Measurements from ENCODE around the gene LMF1. TPM values are rescaled to one million over a fixed set of nuclear protein-coding genes. Genes with fewer than 3 reads are reported as not detected.

Gene LMF1
- total RNA-seq, 1 donor from 2014 or later = 26.9 TPM

- H3K27ac ChIP-seq = no peak overlapping the region
- TF ChIP-seq CTCF (IDR thresholded peaks at IDR 0.05) = no peak
- H3K9me3 ChIP-seq = no peaks in the 10 kb centered on the region
- H3K4me1 ChIP-seq = no peaks in the 10 kb centered on the region
- intact Hi-C loops (cut with DNase I) = no loop called here
- H3K4me3 ChIP-seq = no peak overlapping the region
- H3K36me3 ChIP-seq = no peaks in the 10 kb centered on the region
- no peak for DNase-seq (ENCODE audit: low spot score in 2 of 2)
- no peaks in the 10 kb centered on the region for H3K27me3 ChIP-seq
These were observed 122.1 kb downstream of the LMF1 start for GRCh38 chr16:848510-849253.

GRCh38 chr16:847681-848445 lies 122.9 kb downstream of the LMF1 start:
- Histone ChIP-seq H3K4me3 (no peak overlapping the region), H3K9me3 (no peaks in the 10 kb centered on the region), H3K27ac (no peak overlapping the region), H3K4me1 (no peaks in the 10 kb centered on the region), H3K27me3 (no peaks in the 10 kb centered on the region), H3K36me3 (no peaks in the 10 kb centered on the region)
- intact Hi-C loops (cut with DNase I) = no loop called here
- DNase-seq (ENCODE audit: low spot score in 2 of 2) = no peak
- no peak for TF ChIP-seq CTCF (IDR thresholded peaks at IDR 0.05)

GRCh38 chr16:847151-847550 lies 123.6 kb downstream of the LMF1 start:
- DNase-seq (ENCODE audit: low spot score in 2 of 2) = no peak
- intact Hi-C loops (cut with DNase I) = no loop called here
- no peak for TF ChIP-seq CTCF (IDR thresholded peaks at IDR 0.05)

GRCh38 chr16:845351-845745 lies 125.4 kb downstream of the LMF1 start:
- no peak for TF ChIP-seq CTCF (IDR thresholded peaks at IDR 0.05)
- Histone ChIP-seq H3K4me1 (no peaks in the 10 kb centered on the region), H3K27me3 (no peaks in the 10 kb centered on the region), H3K36me3 (no peaks in the 10 kb centered on the region), H3K4me3 (no peak overlapping the region), H3K9me3 (no peaks in the 10 kb centered on the region), H3K27ac (no peak overlapping the region)
- intact Hi-C loops (cut with DNase I) = no loop called here
- no peak for DNase-seq (ENCODE audit: low spot score in 2 of 2)

More at GRCh38 chr16:847151-847550, 123.6 kb downstream of the LMF1 start:
- no peaks in the 10 kb centered on the region for H3K9me3 ChIP-seq
- no peaks in the 10 kb centered on the region for H3K36me3 ChIP-seq
- no peaks in the 10 kb centered on the region for H3K4me1 ChIP-seq
- no peaks in the 10 kb centered on the region for H3K27me3 ChIP-seq
- no peak overlapping the region for H3K27ac ChIP-seq
- H3K4me3 ChIP-seq = no peak overlapping the region

GRCh38 chr16:844638-845350 lies 126.0 kb downstream of the LMF1 start:
- DNase-seq (ENCODE audit: low spot score in 2 of 2) = no peak
- Histone ChIP-seq H3K27ac (no peak overlapping the region), H3K36me3 (no peaks in the 10 kb centered on the region), H3K4me3 (no peak overlapping the region), H3K4me1 (no peaks in the 10 kb centered on the region), H3K27me3 (no peaks in the 10 kb centered on the region), H3K9me3 (no peaks in the 10 kb centered on the region)
- intact Hi-C loops (cut with DNase I) = no loop called here
- no peak for TF ChIP-seq CTCF (IDR thresholded peaks at IDR 0.05)

Measured in ascending aorta (tissue), 2 donors.